ENCODE data around the gene KLHL9. TPM values are rescaled to one million over a fixed set of nuclear protein-coding genes. Genes with fewer than 3 reads are reported as not detected.

KLHL9 gene
- total and polyA plus RNA-seq, 2 donors (not counting 1 experiment from before 2014, with no cell fraction given), result 33.5 to 37.5 TPM

GRCh38 chr9:21333226-21333625 is 2.0 kb downstream of the KLHL9 start:
- no peak for DNase-seq (ENCODE audit: low read depth in 2 of 2)
- Histone ChIP-seq H3K9ac (ENCODE audit: insufficient read depth, low read length) (no peak overlapping the region), H3K4me1 (ENCODE audit: control insufficient read depth, extremely low read depth, insufficient read depth, low read length) (peaks cover 2% of the 10 kb centered on the region), H3K4me2 (ENCODE audit: extremely low read depth, insufficient read depth, low read length) (peak overlapping the region; percentile 84), H4K20me1 (ENCODE audit: control insufficient read depth, extremely low read depth, insufficient read depth, low read length) (no peaks in the 10 kb centered on the region), H3K36me3 (ENCODE audit: control insufficient read depth, insufficient read depth, low read length) (no peaks in the 10 kb centered on the region), H3K9me3 (ENCODE audit: control insufficient read depth, insufficient read depth, low read depth, low read length) (no peaks in the 10 kb centered on the region), H3K27me3 (ENCODE audit: control insufficient read depth, insufficient read depth, low read length) (no peaks in the 10 kb centered on the region), H2AFZ (ENCODE audit: low read length) (no peak overlapping the region), H3K27ac (ENCODE audit: insufficient read depth, low read length) (no peak overlapping the region), H3K79me2 (ENCODE audit: control insufficient read depth, insufficient read depth, low read length) (peaks cover 61% of the 10 kb centered on the region), H3K4me3 (replicated peaks in 1 of 4; ENCODE audit: control extremely low read depth in 1 of 4, insufficient read depth in 1 of 4, low read depth in 3 of 4, low read length in 4 of 4) (peak overlapping the region in 3 of 4 experiments; percentile 74 to 92 (median 78))
- no peak for TF ChIP-seq CTCF (conservative IDR thresholded peaks at IDR 0.05 in 1 of 2, IDR thresholded peaks at IDR 0.05 in 1 of 2; ENCODE audit: low read depth in 1 of 2, low read length in 2 of 2)
- no peak for TF ChIP-seq EZH2 (IDR thresholded peaks at IDR 0.05; ENCODE audit: low read length, missing control alignments)

- peaks cover 68% of the 10 kb centered on the region for H3K79me2 ChIP-seq (ENCODE audit: control insufficient read depth, insufficient read depth, low read length)
- TF ChIP-seq EZH2 (IDR thresholded peaks at IDR 0.05; ENCODE audit: low read length, missing control alignments) (no peak), CTCF (conservative IDR thresholded peaks at IDR 0.05 in 1 of 2, IDR thresholded peaks at IDR 0.05 in 1 of 2; ENCODE audit: low read depth in 1 of 2, low read length in 2 of 2) (no peak)
- DNase-seq (ENCODE audit: low read depth in 2 of 2), result peak in 1 of 2 donors; percentile 24
- H3K27me3 ChIP-seq (ENCODE audit: control insufficient read depth, insufficient read depth, low read length), result no peaks in the 10 kb centered on the region
- no peak overlapping the region for H3K27ac ChIP-seq (ENCODE audit: insufficient read depth, low read length)
- H3K36me3 ChIP-seq (ENCODE audit: control insufficient read depth, insufficient read depth, low read length), result no peaks in the 10 kb centered on the region
- peak overlapping the region; percentile 84 for H3K4me2 ChIP-seq (ENCODE audit: extremely low read depth, insufficient read depth, low read length)
- peak overlapping the region in 3 of 4 experiments; percentile 1 to 92 (median 3) for H3K4me3 ChIP-seq (replicated peaks in 1 of 4; ENCODE audit: control extremely low read depth in 1 of 4, insufficient read depth in 1 of 4, low read depth in 3 of 4, low read length in 4 of 4)
- no peak overlapping the region for H2AFZ ChIP-seq (ENCODE audit: low read length)
- H3K4me1 ChIP-seq (ENCODE audit: control insufficient read depth, extremely low read depth, insufficient read depth, low read length), result peaks cover 2% of the 10 kb centered on the region
- no peaks in the 10 kb centered on the region for H3K9me3 ChIP-seq (ENCODE audit: control insufficient read depth, insufficient read depth, low read depth, low read length)
- no peak overlapping the region for H3K9ac ChIP-seq (ENCODE audit: insufficient read depth, low read length)
- no peaks in the 10 kb centered on the region for H4K20me1 ChIP-seq (ENCODE audit: control insufficient read depth, extremely low read depth, insufficient read depth, low read length)
Observed at GRCh38 chr9:21331676-21332402, 3.4 kb downstream of the KLHL9 start.

GRCh38 chr9:21326526-21327139 is 8.6 kb downstream of the KLHL9 start:
- Histone ChIP-seq H3K27me3 (ENCODE audit: control insufficient read depth, insufficient read depth, low read length) (no peaks in the 10 kb centered on the region), H4K20me1 (ENCODE audit: control insufficient read depth, extremely low read depth, insufficient read depth, low read length) (no peaks in the 10 kb centered on the region), H3K9me3 (ENCODE audit: control insufficient read depth, insufficient read depth, low read depth, low read length) (no peaks in the 10 kb centered on the region), H2AFZ (ENCODE audit: low read length) (no peak overlapping the region), H3K4me3 (replicated peaks in 1 of 4; ENCODE audit: control extremely low read depth in 1 of 4, insufficient read depth in 1 of 4, low read depth in 3 of 4, low read length in 4 of 4) (no peak overlapping the region), H3K4me2 (ENCODE audit: extremely low read depth, insufficient read depth, low read length) (no peak overlapping the region), H3K4me1 (ENCODE audit: control insufficient read depth, extremely low read depth, insufficient read depth, low read length) (peaks cover 2% of the 10 kb centered on the region), H3K36me3 (ENCODE audit: control insufficient read depth, insufficient read depth, low read length) (peaks cover 5% of the 10 kb centered on the region), H3K27ac (ENCODE audit: insufficient read depth, low read length) (no peak overlapping the region), H3K9ac (ENCODE audit: insufficient read depth, low read length) (no peak overlapping the region), H3K79me2 (ENCODE audit: control insufficient read depth, insufficient read depth, low read length) (peaks cover 38% of the 10 kb centered on the region)
- DNase-seq (ENCODE audit: low read depth in 2 of 2), result peak; percentile 44 to 59
- TF ChIP-seq CTCF (conservative IDR thresholded peaks at IDR 0.05 in 1 of 2, IDR thresholded peaks at IDR 0.05 in 1 of 2; ENCODE audit: low read depth in 1 of 2, low read length in 2 of 2), result peak; percentile 60 to 63
- no peak for TF ChIP-seq EZH2 (IDR thresholded peaks at IDR 0.05; ENCODE audit: low read length, missing control alignments)
